ENCODE measurements around the gene KEAP1. TPM values are rescaled to one million over a fixed set of nuclear protein-coding genes. Genes with fewer than 3 reads are reported as not detected.

Gene KEAP1
- total and polyA plus RNA-seq, 12 donors = 49.1 to 84.9 (median 60.0) TPM

DNA sequence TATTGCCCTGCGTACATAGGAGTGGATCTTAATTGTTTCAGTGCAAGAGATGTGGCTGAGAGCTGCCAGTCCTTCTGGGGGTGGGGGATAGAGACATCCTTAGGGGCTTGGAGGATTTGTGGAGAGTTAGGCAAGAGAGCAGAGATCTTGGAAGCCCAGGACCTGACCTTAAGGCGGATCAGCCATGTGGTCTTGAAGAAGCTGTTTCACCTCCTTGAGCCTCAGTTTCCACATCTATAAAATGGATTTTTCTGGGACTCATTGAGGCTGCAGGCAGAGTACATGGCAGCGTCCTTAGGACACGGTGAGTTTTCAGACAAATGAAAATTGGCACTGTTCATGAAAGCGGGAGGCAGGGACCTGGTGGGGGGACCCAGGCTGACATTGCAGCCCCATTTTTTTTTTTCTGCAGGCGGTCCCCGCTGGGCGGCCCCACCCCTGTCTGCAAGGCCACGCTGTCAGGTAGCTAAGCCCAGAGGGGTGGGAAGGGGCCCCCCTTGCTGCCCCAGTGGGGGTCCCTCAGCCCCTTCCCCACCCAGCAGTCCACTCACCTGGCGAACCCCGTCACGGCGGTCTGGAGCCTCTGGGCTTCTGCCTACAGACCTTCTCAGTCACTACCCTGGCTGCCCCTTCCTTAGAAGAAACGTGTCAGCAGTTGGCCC is 52.8 kb downstream of the KEAP1 start:
- Histone ChIP-seq H3K27ac (no peak overlapping the region), H3K4me3 (no peak overlapping the region), H3K9me3 (no peaks in the 10 kb centered on the region), H3K36me3 (peaks cover 0 to 63% (median 8%) of the 10 kb centered on the region in 9 donors), H3K4me1 (no peaks in the 10 kb centered on the region), H3K27me3 (no peaks in the 10 kb centered on the region)
- 89 to 91% methylated on average over 14 of the region's 14 CpGs for WGBS, 2 donors
- TF ChIP-seq, protein P1, sequence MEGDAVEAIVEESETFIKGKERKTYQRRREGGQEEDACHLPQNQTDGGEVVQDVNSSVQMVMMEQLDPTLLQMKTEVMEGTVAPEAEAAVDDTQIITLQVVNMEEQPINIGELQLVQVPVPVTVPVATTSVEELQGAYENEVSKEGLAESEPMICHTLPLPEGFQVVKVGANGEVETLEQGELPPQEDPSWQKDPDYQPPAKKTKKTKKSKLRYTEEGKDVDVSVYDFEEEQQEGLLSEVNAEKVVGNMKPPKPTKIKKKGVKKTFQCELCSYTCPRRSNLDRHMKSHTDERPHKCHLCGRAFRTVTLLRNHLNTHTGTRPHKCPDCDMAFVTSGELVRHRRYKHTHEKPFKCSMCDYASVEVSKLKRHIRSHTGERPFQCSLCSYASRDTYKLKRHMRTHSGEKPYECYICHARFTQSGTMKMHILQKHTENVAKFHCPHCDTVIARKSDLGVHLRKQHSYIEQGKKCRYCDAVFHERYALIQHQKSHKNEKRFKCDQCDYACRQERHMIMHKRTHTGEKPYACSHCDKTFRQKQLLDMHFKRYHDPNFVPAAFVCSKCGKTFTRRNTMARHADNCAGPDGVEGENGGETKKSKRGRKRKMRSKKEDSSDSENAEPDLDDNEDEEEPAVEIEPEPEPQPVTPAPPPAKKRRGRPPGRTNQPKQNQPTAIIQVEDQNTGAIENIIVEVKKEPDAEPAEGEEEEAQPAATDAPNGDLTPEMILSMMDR (IDR thresholded peaks at IDR 0.05) = no peak
- ATAC-seq (no peak), DNase-seq (no peak)
- intact Hi-C loops (cut with DNase I) = no loop called here

DNA sequence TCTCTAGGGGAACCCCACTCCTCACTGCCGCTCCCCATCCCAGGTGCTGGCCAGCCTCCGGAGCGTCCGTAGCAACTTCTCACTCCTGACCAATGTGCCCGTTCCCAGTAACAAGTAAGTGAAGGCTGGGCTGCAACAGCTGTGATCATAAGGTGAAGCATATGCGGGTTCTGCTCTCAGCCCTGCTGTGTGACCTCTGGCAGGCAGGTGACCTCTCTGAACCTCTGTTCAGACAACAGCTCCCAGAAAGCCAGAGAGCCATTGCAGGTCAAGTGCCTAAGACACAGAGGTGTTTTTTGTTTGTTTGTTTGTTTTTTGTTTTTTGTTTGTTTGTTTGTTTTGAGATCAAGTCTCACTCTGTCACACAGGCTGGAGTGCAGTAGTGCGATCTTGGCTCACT is 54.1 kb downstream of the KEAP1 start:
- 94 to 96% methylated on average over 7 of the region's 7 CpGs for WGBS, 2 donors
- no peak overlapping the region for H3K27ac ChIP-seq
- no peak overlapping the region for H3K4me3 ChIP-seq
- DNase-seq (no peak), ATAC-seq (no peak)
- intact Hi-C loops (cut with DNase I) = no loop called here
- no peaks in the 10 kb centered on the region for H3K4me1 ChIP-seq
- H3K9me3 ChIP-seq = no peaks in the 10 kb centered on the region
- H3K27me3 ChIP-seq = no peaks in the 10 kb centered on the region
- TF ChIP-seq, protein P1 (IDR thresholded peaks at IDR 0.05) = no peak
- peaks cover 0 to 52% (median 8%) of the 10 kb centered on the region in 9 donors for H3K36me3 ChIP-seq

DNA sequence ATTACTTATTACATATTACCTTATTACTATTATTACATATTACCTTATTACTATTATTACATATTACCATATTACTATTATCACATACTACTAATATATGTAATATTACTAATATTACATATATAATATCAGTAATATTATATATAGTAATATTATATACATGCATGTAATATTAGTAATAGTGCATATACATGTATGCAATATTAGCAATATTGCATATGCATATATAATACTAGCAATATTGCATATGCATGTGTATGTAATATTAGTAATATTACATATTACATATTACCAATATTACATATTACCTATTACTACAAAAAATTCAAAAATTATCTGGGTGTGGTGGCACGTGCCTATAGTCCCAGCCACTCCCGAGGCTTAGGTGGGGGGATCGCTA is 60.5 kb downstream of the KEAP1 start:
- Histone ChIP-seq H3K27me3 (no peaks in the 10 kb centered on the region), H3K27ac (no peak overlapping the region), H3K9me3 (no peaks in the 10 kb centered on the region), H3K36me3 (peaks cover 0 to 30% (median 4%) of the 10 kb centered on the region in 9 donors), H3K4me1 (no peaks in the 10 kb centered on the region), H3K4me3 (no peak overlapping the region)
- WGBS, 2 donors = 90 to 95% methylated on average over 3 of the region's 3 CpGs
- ATAC-seq (no peak), DNase-seq (no peak)
- TF ChIP-seq, protein P1 (IDR thresholded peaks at IDR 0.05) = no peak
- intact Hi-C loops (cut with DNase I) = no loop called here

DNA sequence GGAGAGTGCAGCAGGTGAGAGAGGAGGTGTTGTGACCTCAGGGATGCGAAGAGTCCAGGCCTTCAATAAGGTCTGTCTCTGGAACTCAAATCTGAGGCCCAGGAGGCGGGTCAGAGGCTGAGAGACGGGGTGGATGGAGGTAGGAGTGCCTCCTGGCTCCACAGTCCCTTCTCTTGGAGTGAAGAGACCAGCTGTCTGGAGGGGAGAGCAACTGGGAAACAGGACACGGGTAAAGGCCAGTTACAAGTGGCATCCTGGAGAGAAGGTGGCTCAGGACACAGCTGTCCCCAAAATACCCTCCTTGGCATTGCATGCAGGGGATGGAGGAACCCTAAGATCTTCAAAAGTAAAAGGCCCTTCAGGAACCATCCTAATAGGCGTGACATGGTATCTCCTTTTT is 63.6 kb downstream of the KEAP1 start:
- ATAC-seq = no peak
- intact Hi-C loops (cut with DNase I) = no loop called here
- H3K9me3 ChIP-seq = no peaks in the 10 kb centered on the region

More for the DNA sequence above, 63.6 kb downstream of the KEAP1 start:
- no peak for DNase-seq
- TF ChIP-seq, protein P1 (IDR thresholded peaks at IDR 0.05) = no peak
- Histone ChIP-seq H3K4me3 (no peak overlapping the region), H3K4me1 (peaks cover 0 to 5% (median 0%) of the 10 kb centered on the region in 9 donors), H3K27ac (no peak overlapping the region), H3K27me3 (no peaks in the 10 kb centered on the region), H3K36me3 (peaks cover 0 to 18% (median 0%) of the 10 kb centered on the region in 9 donors)
- 87% methylated on average over 5 of the region's 5 CpGs for WGBS, 2 donors

Small RNA genes within 50 kb of the gene (microRNA-seq; reads per million reads assigned to microRNA genes)
- gene MIR1238 = 0 reads per million in 2 donors

Other genes starting within 250 kb of the KEAP1 start
- 10 to 100 TPM in 3 of 10 donors, 1 to 10 TPM in 7; 3.6 to 66.6 (median 9.3) TPM for gene ICAM1, start 232.2 kb downstream of the KEAP1 start, total RNA-seq
- 10 to 100 TPM in 1 of 2 donors, 1 to 10 TPM in 1; 6.9 to 12.1 TPM for gene ICAM1, start 232.2 kb downstream of the KEAP1 start, polyA plus RNA-seq
- gene ICAM4, start 216.4 kb downstream of the KEAP1 start, total RNA-seq = under 1 TPM in 9 of 10 donors, not detected in 1; 0.17 to 0.83 (median 0.48) TPM
- gene ICAM4, start 216.4 kb downstream of the KEAP1 start, polyA plus RNA-seq = under 1 TPM; 0.59 to 0.73 TPM
- under 1 TPM in 7 of 10 donors, not detected in 3; 0.18 to 0.62 (median 0.34) TPM for gene ICAM5, start 213.4 kb downstream of the KEAP1 start, total RNA-seq
- 1 to 10 TPM in 1 of 2 donors, under 1 TPM in 1; 0.51 to 1.0 TPM for gene ICAM5, start 213.4 kb downstream of the KEAP1 start, polyA plus RNA-seq
- gene ZGLP1, start 193.5 kb downstream of the KEAP1 start, total RNA-seq = 1 to 10 TPM in 2 of 10 donors, under 1 TPM in 8; 0.34 to 1.4 (median 0.80) TPM
- gene ZGLP1, start 193.5 kb downstream of the KEAP1 start, polyA plus RNA-seq = 1 to 10 TPM; 1.5 to 8.9 TPM
- gene FDX2, start 187.3 kb downstream of the KEAP1 start, total RNA-seq = 10 to 100 TPM; 11.7 to 21.8 (median 17.1) TPM
- 10 to 100 TPM; 33.7 to 35.5 TPM for gene FDX2, start 187.3 kb downstream of the KEAP1 start, polyA plus RNA-seq
- gene RAVER1, start 169.8 kb downstream of the KEAP1 start, total RNA-seq = 10 to 100 TPM in 9 of 10 donors, 1 to 10 TPM in 1; 10.0 to 16.9 (median 12.4) TPM
- gene RAVER1, start 169.8 kb downstream of the KEAP1 start, polyA plus RNA-seq = 1 to 10 TPM; 5.1 to 9.5 TPM
- 10 to 100 TPM; 14.0 to 77.2 (median 17.9) TPM for gene ICAM3, start 163.7 kb downstream of the KEAP1 start, total RNA-seq
- gene ICAM3, start 163.7 kb downstream of the KEAP1 start, polyA plus RNA-seq = 10 to 100 TPM in 1 of 2 donors, 1 to 10 TPM in 1; 6.1 to 13.1 TPM
- 10 to 100 TPM; 37.0 to 80.2 (median 55.8) TPM for gene TYK2, start 122.8 kb downstream of the KEAP1 start, total RNA-seq
- gene TYK2, start 122.8 kb downstream of the KEAP1 start, polyA plus RNA-seq = 100 to 1,000 TPM in 1 of 2 donors, 10 to 100 TPM in 1; 76.3 to 182 TPM
- 100 to 1,000 TPM; 106 to 179 (median 121) TPM for gene CDC37, start 99.8 kb downstream of the KEAP1 start, total RNA-seq
- 100 to 1,000 TPM; 217 to 422 TPM for gene CDC37, start 99.8 kb downstream of the KEAP1 start, polyA plus RNA-seq
- 10 to 100 TPM; 10.4 to 50.7 (median 17.3) TPM for gene PDE4A, start 82.8 kb downstream of the KEAP1 start, total RNA-seq
- 10 to 100 TPM in 1 of 2 donors, 1 to 10 TPM in 1; 3.5 to 14.3 TPM for gene PDE4A, start 82.8 kb downstream of the KEAP1 start, polyA plus RNA-seq
- 1 to 10 TPM in 1 of 10 donors, under 1 TPM in 6, not detected in 3; 0.12 to 1.1 (median 0.36) TPM for gene S1PR5, start 14.1 kb upstream of the KEAP1 start, total RNA-seq
- under 1 TPM; 0.13 to 0.15 TPM for gene S1PR5, start 14.1 kb upstream of the KEAP1 start, polyA plus RNA-seq
- gene ATG4D, start 40.5 kb upstream of the KEAP1 start, total RNA-seq = 10 to 100 TPM; 47.6 to 62.4 (median 54.5) TPM
- gene ATG4D, start 40.5 kb upstream of the KEAP1 start, polyA plus RNA-seq = 10 to 100 TPM; 62.0 to 66.2 TPM
- gene KRI1, start 62.7 kb upstream of the KEAP1 start, total RNA-seq = 10 to 100 TPM in 6 of 10 donors, 1 to 10 TPM in 4; 8.4 to 14.2 (median 10.3) TPM
- gene KRI1, start 62.7 kb upstream of the KEAP1 start, polyA plus RNA-seq = 10 to 100 TPM; 14.4 to 17.5 TPM
- gene CDKN2D, start 65.6 kb upstream of the KEAP1 start, total RNA-seq = 10 to 100 TPM in 5 of 10 donors, 1 to 10 TPM in 5; 7.7 to 19.2 (median 10.3) TPM
- gene CDKN2D, start 65.6 kb upstream of the KEAP1 start, polyA plus RNA-seq = 10 to 100 TPM in 1 of 2 donors, 1 to 10 TPM in 1; 5.7 to 25.6 TPM
- gene AP1M2, start 84.0 kb upstream of the KEAP1 start, total RNA-seq = not detected
- gene AP1M2, start 84.0 kb upstream of the KEAP1 start, polyA plus RNA-seq = not detected
- 100 to 1,000 TPM in 4 of 10 donors, 10 to 100 TPM in 6; 82.5 to 114 (median 96.7) TPM for gene SLC44A2, start 122.2 kb upstream of the KEAP1 start, total RNA-seq
- 10 to 100 TPM; 56.2 to 65.8 TPM for gene SLC44A2, start 122.2 kb upstream of the KEAP1 start, polyA plus RNA-seq
- gene ILF3, start 151.0 kb upstream of the KEAP1 start, total RNA-seq = 100 to 1,000 TPM; 102 to 129 (median 112) TPM
- 10 to 100 TPM; 68.1 to 90.3 TPM for gene ILF3, start 151.0 kb upstream of the KEAP1 start, polyA plus RNA-seq
- 10 to 100 TPM; 24.3 to 33.1 (median 26.5) TPM for gene QTRT1, start 198.1 kb upstream of the KEAP1 start, total RNA-seq
- gene QTRT1, start 198.1 kb upstream of the KEAP1 start, polyA plus RNA-seq = 10 to 100 TPM; 43.6 to 92.3 TPM
- 100 to 1,000 TPM; 118 to 206 (median 135) TPM for gene DNM2, start 214.7 kb upstream of the KEAP1 start, total RNA-seq
- gene DNM2, start 214.7 kb upstream of the KEAP1 start, polyA plus RNA-seq = 100 to 1,000 TPM in 1 of 2 donors, 10 to 100 TPM in 1; 78.9 to 110 TPM